Activated CD4-positive, alpha-beta T cell treated with anti-CD3 and anti-CD28 coated beads, Interleukin-2, amount 50 U/mL, for 24 hours (primary cell): Measurements from ENCODE around the gene ACOT13.
A peak's percentile ranks its signal among the peaks of the same experiment; 100 is the strongest.
"Not testable (repeated sequence)": the region's sequence is repeated elsewhere in the genome, so short reads cannot be mapped to it uniquely, and the experiment has no call there.

Experiments used
- DNase-seq, 2 donors: peaks; one replicate each; pipeline ENCODE4 v3.0.0-alpha.2; 2020; ENCODE audit warnings: low read depth in 1 of 2, low spot score in 1 of 2

The ACOT13 gene

DNA sequence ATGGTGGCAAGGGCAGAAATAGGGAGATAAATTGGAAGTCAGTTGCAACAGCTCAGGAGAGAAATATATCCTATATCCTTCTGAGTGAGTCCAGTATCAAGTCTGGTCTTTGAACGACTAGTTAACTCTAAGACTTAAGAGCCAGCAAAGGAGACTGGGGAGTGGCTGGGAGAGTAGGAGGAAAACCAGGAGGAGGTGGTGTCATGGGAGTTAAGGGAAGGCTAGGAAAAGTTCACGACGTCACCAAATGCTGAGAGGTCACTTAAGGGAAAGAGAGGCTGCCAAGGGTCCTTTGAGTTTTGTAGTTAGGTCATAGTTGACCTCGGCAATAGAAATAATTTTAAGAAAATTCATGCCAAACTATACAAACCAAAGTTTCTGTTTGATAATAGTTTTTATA lies 25.1 kb downstream of the ACOT13 start:
- DNase-seq: no peak

DNA sequence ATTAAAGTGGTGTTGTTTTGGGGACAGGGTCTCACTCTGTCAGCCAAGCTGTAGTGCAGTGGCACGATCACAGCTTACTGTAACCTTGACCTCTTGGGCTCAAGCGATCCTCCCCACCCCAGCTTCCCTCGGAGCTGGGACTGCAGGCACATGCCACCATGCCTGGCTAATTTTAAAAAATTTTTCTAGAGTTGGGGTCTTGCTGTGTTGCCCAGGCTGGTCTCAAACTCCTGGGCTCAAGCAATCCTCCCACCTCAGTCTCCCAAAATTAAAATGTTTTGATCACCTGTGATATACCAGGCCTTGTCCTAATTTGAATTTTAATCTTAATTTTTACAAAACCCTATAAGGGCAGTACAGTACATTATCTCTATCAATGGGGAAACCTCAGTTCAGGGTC lies 25.5 kb downstream of the ACOT13 start:
- no peak for DNase-seq

DNA sequence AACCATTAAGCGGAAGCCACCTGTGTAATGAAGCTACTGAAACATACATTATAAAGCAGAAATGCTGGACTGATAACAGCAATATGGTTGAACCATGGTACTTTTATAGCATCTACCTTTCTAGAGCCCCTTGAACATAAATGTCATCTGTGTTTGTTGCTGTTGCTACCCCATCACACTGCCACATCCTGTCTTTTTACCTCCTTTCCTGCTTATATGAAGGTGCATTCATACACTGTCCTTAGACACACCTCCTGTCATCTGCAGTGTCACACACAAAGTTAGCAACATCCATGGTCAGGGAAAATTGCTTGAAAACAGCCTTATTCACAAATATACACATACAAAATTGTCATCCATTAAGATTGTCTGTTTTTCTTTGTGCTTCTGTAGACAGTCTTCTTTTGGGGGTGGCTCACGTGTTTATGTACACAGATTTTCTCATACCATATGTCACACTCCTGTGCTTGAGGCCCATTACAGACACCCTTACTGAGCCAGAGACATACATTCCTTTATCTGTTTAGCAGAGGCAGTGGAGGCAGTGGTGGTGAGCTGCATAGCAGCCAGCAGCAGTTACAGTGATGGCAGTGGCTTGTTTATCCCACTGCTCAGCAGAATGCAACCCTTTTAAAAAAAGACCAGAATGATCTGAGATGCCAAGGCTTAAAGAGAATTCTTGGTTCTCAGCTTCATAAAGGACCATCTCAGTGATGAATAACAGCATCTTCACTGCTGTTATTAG lies 26.1 kb downstream of the ACOT13 start:
- no peak for DNase-seq

DNA sequence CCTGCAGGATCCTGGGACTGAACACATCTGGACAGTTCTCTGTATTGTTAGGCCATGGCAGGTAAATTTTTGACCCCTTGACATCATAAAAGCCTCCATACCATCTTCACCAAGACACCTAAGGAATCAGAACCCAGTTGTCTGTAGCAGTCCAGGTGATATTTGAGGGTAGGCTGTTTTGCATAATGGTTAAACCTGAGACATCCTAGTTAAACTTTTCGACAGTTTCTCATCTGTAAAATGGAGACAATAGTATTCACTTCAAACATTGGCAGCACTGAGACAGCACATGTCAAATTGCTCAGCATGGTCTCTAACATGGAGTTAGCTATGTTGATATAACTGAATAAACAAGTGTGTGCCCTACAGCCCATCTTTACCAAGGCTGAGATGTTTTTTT lies 27.3 kb downstream of the ACOT13 start:
- DNase-seq: no peak

DNA sequence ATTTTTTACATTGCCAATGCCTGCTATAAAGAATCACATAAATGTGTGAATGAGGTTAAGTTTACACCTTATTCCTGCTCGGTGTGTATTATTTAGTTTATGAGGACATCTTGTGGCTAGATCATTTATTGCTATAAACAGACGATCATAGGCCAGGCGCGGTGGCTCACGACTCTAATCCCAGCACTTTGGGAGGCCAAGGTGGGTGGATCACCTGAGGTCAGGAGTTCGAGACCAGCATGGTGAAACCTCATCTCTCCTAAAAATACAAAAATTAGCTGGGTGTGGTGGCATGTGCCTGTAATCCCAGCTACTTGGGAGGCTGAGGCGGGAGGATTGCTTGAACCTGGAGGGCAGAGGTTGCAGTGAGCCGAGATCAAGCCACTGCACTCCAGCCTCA lies 28.8 kb downstream of the ACOT13 start:
- DNase-seq: peak in 1 of 2 donors; percentile 11

DNA sequence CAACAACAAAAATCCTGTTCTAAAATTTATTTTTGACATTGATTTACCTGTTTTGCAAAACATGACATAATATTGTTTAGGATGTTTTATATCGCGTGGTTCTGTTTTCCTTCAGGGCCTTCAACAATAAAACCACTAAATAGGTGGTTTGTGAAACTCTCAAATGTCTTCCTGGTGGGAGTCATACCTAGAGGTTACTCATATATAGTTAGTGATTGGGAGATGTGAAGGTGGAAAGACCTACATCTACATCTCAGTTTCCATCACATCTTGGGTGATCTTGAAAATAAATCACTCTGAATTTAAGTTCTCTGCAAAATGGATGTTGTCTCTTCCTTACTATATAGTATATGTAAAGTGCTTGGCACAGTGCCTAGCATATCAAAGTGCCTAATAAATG lies 29.2 kb downstream of the ACOT13 start:
- DNase-seq: no peak

DNA sequence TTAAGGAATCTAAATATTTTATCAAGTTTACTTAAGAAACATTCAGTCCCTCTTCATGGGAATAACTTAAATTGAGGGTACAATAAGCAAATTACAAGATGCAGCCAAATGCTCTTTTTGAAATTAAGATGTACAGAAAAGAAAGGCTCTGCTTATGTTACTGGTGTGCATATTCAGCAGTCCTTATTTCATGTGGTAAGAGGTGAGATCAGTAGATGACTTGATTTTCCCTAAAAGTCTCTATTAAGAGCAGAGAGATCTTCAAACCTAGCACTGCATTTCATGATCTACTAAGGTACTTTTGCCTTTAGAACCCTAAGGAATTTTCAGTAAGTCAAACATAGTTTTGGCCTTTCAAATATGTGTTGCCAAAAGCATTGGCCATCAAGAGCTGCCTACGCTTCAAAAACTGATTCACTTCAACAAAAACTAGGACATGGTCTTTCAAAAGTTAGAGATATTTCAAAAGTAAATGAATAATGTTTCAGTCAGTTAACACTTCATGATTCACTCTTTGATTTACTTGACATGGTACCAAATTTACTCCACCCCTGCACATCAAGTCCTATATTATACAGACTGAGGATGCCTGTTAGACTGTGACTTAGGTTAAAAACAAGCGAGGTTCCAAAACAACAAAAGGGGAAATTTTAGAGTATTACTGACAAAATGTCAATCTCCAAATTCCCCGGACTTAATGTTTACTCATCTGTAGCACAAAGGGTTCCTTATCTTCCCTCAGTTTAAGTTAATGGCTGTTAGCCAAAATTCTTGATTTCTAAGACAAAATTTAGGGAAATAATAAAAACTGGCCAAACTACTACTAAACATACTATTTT lies 32.9 kb downstream of the ACOT13 start:
- DNase-seq: no peak

DNA sequence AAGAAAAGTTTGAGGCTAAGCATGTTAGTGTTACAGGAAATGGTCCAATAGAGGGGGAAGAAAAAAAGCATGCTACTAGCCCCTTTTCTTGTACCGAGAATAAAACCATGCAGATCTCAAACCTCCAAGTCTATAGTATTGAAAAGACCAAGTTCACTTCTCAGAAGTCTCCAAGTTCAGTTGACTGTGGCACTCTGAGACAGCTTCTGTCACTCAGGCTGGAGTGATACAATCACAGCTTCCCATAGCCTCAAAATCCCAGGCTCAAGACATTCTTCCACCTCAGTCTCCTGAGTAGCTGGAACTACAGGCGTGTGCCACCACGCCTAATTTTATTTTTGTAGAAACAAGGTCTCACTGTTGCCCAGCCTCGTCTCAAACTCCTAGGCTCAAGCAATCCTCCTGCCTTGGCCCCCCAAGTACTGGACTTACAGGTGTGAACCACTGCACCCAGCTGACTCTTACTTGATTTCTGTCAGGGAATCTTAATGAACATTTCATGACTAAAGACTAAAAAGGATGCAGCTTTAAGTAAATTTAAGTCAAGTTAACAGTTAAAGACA lies 35.9 kb downstream of the ACOT13 start:
- DNase-seq: no peak

DNA sequence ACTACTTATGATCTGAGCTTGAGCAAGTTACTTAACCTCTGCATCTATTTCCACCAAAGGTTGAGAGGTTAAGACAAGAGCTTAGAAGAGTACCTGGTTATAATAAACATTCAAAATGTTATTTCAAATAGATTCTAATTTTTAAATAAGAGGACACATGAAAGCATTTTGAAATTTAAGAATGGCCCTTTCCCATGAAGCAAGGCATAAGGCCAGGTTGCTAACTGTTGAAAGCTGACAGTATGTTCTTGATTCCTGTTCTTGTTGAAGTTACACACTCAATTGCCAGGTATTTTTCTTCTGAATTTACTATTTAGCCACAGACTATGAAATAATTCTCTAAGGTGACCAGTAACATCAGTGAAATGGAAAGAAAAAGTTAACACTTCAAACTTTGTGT lies 37.6 kb downstream of the ACOT13 start:
- DNase-seq: no peak

DNA sequence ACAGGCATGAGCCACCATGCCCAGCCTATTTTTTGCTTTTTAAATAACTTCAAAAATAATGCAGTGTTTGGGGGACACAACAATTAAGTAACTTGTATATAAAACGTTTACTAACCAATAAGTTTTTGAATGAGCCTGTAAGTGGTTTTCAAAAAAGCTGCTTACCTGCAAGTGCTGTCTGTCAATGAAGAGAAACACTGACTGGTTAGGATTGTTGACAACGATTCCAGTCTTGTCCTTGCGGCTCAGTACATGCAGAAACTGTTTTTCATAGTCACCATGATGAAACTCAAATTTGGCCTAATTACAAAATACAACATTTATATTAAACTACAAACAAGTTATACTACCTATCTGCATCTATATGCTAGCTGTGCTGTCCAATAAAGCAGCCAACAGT lies 41.7 kb downstream of the ACOT13 start:
- no peak for DNase-seq

DNA sequence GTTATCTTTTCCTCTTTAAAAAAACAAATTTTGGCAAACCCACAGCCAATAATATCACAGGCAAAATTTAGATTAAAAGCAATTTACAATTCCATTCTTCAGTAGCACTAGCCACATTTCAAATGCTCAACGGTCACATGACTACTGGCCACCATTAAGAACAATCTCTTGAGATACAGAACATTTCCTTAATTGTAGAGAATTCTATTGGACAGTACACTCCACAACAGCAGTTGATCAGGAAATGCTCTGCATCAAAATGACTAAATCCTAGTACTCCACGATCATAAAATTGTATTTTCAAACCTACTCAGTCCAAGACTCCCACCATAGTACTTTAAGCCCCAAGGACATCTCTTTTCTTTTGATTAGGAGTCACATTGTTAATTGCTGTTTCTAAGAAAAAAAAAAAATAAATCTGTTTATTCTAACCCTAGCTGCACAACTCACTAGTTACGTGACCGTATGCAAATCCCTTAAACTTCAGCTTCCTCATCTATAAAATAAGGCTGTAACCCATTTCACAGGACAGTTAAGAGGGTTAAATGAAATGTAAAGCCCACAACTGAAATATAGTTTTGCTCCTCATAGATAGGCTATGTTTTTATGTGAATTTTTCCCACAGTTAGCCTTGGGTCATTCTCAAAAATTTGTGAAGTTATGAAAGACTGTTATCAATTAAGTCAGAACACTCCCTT lies 42.3 kb downstream of the ACOT13 start:
- DNase-seq: no peak

DNA sequence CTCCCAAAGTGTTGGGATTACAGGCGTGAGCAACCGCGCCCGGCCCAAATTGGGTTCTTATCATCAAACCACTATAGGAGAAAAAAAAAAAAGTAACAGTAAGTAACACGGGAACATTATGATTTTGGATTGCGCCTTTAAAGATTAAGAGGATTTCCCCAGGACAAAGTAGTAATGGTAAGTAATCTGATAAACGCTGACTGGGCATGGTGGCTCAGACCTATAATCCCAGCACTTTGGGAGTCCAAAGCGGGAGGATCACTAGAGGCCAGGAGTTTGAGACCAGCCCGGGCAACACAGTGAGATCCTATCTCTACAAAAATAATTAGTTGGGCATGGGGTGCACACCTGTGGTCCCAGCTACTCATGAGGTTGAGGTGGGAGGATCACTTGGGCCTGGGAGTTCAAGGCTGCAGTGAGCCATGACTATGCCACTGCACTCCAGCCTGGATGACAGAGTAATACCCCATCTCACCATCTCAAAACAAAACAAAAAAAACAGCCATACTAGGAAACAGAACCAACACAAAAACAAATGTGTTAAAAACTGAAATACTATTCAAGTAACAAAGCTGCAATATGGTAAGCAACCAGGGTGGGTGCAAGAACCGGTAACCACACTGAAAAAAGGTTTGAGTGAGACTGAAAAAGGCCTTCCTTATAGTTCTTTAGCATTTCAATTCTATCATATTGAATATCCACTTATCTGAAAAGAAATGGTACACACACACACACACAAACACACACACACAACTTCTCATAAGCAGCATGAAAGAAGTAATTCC lies 43.8 kb downstream of the ACOT13 start:
- DNase-seq: no peak

DNA sequence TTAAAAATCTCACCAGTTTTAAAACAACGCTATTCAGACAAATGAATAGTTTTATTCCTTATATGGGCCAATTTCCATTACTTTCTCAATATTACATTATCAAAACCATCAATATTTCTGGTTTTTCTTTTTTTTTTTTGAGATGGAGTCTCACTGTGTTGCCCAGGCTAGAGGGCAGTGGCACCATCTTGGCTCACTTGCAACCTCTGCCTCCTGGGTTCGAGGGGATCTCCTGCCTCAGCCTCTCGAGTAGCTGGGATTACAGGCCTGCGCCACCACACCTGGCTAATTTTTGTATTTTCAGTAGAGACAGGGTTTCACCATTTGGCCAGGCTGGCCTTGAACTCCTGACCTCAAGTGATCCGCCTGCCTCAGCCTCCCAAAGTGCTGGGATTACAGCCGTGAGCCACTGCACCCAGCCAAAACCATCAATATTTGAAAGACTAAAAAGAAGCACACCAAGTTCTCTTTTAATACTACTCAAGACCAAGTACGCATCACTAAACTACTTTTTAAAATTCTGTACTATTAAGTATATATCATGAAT lies 49.8 kb downstream of the ACOT13 start:
- DNase-seq: not testable (repeated sequence)

DNA sequence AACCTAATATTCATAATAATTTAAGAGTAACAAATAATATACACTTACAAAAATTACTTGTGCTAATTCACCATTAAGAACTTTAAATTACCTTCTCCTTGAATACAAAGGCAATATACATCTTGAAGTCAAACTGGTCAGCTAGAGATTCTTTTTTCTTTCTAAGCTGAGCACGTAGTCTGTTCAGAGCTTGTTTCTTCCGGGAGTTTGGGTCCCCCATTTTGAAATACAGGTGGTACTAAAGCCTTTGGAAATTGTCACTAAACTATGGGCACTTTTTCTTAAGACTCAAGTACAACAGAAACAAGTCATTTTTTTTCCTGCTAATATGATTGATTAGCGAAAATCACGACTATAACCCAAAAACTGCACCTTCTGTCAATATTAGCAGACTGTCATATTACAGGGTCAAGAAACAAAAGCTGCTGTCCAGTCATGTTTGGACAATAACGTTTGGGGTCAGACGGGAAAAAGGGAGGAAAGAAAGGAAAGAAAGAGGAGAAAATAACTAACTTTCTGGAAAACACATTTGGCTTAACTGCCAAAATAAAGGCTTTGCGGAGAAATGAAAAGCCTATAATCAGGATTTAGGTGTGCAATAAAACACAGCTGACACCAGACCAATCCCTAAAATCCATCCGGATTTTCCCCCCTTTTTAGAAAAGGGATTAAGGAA lies 51.7 kb downstream of the ACOT13 start:
- DNase-seq: no peak

DNA sequence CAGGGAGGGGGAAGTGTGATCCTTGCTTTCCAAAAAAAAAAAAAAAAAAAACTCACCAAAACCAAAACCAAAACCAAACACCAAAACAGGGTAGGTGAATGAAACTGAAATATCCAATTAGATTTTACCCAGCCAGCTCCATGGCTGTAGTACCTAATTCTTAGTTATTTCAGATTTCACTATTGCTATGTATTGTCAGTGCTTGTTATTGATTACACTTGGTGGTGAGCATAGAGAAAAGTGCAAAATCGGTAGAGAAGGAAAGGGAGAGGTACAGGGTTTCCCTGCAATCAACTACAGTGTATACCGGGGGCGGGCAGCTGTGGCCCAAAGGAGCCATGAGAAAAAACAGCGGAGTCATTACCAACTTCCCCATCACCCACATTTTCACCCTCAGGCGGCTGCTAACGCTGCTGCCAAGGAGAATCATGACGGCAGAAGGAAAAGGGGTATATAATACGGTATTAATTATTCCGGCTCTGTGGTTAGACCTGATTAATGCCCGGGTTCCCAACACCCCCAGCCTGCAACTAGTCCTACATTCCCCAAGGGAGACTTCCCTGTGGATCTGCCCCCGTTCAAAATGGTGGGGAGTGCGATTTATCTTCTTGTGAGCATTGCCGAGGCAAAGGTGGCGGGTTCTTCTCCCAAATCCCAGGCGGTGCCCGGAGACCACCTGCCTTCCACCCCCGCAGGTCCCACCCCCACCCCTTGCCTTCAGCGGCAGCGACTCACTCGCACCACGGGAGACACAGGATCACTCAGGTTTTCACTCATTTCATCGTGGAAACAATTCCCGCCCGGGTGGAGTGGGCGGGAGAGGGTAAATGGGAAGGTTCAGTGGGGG lies 52.5 kb downstream of the ACOT13 start, which contains the start of gene C6orf62:
Gene C6orf62 (minus strand): TSS at position 30 of the 847 bp plus-strand sequence. CDS start 486 bp downstream, outside the sequence.
- DNase-seq: peak; percentile 36 to 51

DNA sequence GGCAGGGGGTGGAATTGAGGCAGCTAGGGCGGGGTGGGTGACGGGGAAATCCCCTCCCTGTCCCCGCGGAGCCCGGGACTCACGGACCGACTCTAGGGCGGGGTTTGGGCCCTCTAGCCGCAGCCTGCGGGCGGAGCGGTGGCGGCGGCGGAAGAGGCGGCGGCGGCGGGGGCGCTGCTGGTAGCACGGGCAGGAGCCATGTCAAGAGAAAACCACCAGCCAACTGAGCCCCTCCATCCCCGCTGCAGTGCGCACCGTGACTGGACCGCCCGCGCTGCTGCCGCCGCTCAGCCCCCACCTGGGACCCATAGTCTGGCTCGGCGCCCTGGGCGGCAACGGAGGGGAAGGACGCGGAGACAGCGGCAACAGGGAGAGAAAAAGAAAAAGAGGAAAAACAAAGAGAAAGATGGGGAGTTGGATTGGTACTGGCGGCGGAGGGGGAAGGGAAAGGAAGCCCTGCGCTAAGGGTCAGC lies 53.3 kb downstream of the ACOT13 start:
- peak; percentile 60 for DNase-seq

DNA sequence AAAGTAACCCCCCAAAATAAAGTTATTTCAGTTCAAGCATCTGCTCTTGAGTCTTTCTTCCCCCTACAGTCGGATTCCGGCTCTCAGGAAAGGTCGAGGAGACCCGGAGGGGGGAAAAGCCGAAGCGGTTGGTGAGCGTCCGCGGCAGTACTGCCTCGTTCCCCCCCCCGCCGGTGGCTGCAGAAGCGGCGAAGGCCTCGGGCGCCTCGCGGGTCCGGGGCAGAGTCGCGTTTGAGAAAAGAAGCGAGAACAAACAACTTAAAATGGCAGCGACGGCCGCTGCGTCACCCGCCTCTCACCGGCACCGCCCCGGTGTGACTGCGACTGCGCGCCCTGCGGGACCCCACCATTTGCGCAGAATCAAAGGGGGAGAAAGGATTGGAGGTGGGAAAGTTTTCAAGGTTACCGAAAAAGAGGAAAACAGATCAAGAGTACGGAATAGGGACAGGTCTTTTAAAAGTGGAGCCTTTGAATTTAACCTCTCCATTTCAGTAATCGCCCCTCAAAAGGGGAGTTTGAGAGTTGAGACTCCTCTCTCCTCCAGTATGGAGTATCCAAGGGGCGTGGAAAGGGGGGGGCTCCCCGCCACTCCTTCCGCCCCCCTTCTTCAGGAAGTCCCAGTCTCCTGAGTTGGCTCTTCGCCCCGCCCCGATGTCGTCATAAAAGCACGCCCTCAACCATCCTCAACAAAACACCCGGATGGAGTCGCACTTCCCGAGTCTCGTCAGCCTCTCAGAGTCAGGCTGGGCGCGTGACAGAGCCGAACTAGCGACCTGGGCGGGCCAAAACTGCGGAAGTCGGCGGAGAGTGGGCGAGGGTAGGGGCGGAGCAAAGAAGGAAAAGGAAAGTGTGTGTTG lies 54.0 kb downstream of the ACOT13 start:
- DNase-seq: peak; percentile 99 to 100
